SU-DHL-6 (cell line): ENCODE measurements around the gene MEIS3.

Source experiments
- H2AFZ ChIP-seq: fragments of 200-600 bp; sonication (generic); 2 replicates; pipeline ENCODE4 v1.6.1; 2014; ENCODE audit warnings: low read depth, mild to moderate bottlenecking, moderate library complexity, mixed read lengths, antibody characterized with exemption, low read length; ENCODE audit not compliant: severe bottlenecking
- H3F3A ChIP-seq: fragments of 200-600 bp; shearing (Covaris generic); 2 replicates; pipeline ENCODE4 v1.6.0; 2016; ENCODE audit warnings: antibody characterized with exemption, mild to moderate bottlenecking; ENCODE audit not compliant: insufficient read depth
- H3K27ac ChIP-seq: fragments of 200-600 bp; sonication (generic); 2 replicates; pipeline ENCODE4 v1.5.1; 2016; ENCODE audit warnings: low read depth, mild to moderate bottlenecking, low read length, moderate library complexity, mixed read lengths
- H3K27me3 ChIP-seq: fragments of 200-600 bp; sonication (generic), shearing (Covaris generic); 2 replicates; pipeline ENCODE4 v1.6.0; 2014; ENCODE audit warnings: mild to moderate bottlenecking, low read length
- H3K36me3 ChIP-seq: fragments of 200-600 bp; sonication (generic); 2 replicates; pipeline ENCODE4 v1.6.1; 2014; ENCODE audit warnings: mild to moderate bottlenecking, low read length, mixed read lengths
- H3K4me2 ChIP-seq: fragments of 300-600, 200-600 bp; shearing (Covaris generic), sonication (generic); 2 replicates; pipeline ENCODE4 v1.6.0; 2014; ENCODE audit warnings: low read length, low read depth, mild to moderate bottlenecking; ENCODE audit not compliant: poor library complexity, severe bottlenecking
- H3K4me3 ChIP-seq: fragments of 200-600 bp; sonication (generic); 2 replicates; pipeline ENCODE4 v1.5.1; 2014; ENCODE audit warnings: antibody characterized with exemption, low read length, mild to moderate bottlenecking, mixed read lengths; ENCODE audit not compliant: insufficient read depth, poor library complexity, severe bottlenecking
- H3K79me2 ChIP-seq: fragments of 200-600 bp; sonication (generic); 2 replicates; pipeline ENCODE4 v1.6.1; 2014; ENCODE audit warnings: mild to moderate bottlenecking, low read length, moderate library complexity; ENCODE audit not compliant: insufficient read depth
- H3K9ac ChIP-seq: fragments of 200-600 bp; sonication (generic); 2 replicates; pipeline ENCODE4 v1.7.0; 2014; ENCODE audit warnings: mild to moderate bottlenecking, low read length
- H3K9me2 ChIP-seq: fragments of 200-600 bp; sonication (generic); replicated peaks from 2 replicates; pipeline ENCODE4 v1.6.1; 2014; ENCODE audit warnings: low read length; ENCODE audit not compliant: insufficient read depth
- H3K9me3 ChIP-seq: fragments of 200-600 bp; sonication (generic); 2 replicates; pipeline ENCODE4 v1.6.1; 2014; ENCODE audit warnings: low read length, mixed read lengths; ENCODE audit not compliant: insufficient read depth
- H4K20me1 ChIP-seq: fragments of 200-600 bp; sonication (generic); 2 replicates; pipeline ENCODE4 v1.6.1; 2014; ENCODE audit warnings: low read depth, mild to moderate bottlenecking, antibody characterized with exemption, low read length, moderate library complexity, mixed read lengths
- EZH2phosphoT487 ChIP-seq: fragments of 200-600 bp; sonication (generic), shearing (Covaris generic); conservative IDR thresholded peaks from 2 replicates; pipeline ENCODE4 v1.6.1; 2018; ENCODE audit warnings: mild to moderate bottlenecking, antibody characterized with exemption, low read length, moderate library complexity, mixed read lengths
- TF ChIP-seq, protein P1 (sequence below): fragments of 200-600 bp; sonication (generic); IDR thresholded peaks from one replicate; pipeline ENCODE4 v1.5.1; 2017; ENCODE audit warnings: antibody characterized with exemption, mild to moderate bottlenecking, low read length, moderate library complexity; ENCODE audit not compliant: insufficient read depth, poor library complexity, severe bottlenecking

Gene MEIS3

DNA sequence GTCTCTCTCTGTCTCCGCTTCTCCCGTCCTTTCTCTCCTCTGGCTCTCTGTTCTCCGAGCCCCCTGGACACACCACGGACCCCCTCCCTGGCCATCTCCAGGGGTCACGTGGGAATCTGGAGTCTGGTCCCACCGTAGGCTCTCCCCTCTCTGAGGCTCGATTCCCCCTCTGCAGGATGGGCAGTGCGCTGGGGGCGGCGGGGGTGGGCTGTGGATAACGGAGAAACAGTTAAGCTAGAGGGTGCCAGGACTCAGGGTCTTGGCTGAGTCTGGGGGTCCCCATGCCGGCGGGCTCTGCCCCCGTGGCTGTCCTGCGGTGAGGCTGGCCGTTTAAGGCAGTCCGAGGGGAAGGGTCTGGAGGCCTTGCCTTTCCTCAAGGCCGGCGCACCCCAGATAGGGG, 462 bp upstream of the MEIS3 start:
- Histone ChIP-seq H3K27me3 (0 out of 2 replicates have a peak, but pooled peaks cover 3% of the 10 kb centered on the region), H3K9ac (no peak overlapping the region), H3K36me3 (no peaks in the 10 kb centered on the region), H3K27ac (no peak overlapping the region), H2AFZ (no peak overlapping the region), H3K79me2 (no peaks in the 10 kb centered on the region), H3K9me2 (no peaks in the 10 kb centered on the region), H3K4me2 (no peak overlapping the region), H3F3A (0 out of 2 replicates have a peak, but pooled peaks cover 4% of the 10 kb centered on the region), H3K9me3 (no peaks in the 10 kb centered on the region), H3K4me3 (no peak overlapping the region), H4K20me1 (no peaks in the 10 kb centered on the region)
- no peak for TF ChIP-seq EZH2phosphoT487

DNA sequence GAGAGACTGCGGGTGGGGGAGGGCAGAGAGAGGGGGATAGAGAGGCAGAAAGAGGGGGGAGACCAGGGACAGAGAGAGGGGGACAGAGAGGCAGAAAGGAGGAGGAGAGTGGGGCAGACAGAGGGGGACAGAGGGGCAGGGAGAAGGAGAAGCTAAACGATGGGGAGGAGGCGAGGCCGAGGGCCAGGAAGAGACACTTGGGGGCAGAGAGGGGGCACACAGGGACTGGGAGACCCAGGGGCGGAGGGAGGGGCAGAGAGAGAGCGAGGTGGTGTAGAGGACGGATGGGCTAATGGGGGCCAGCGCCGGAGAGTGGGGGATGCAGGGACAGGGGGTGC, 666 bp downstream of the MEIS3 start:
- Histone ChIP-seq H3K9me2 (no peaks in the 10 kb centered on the region), H3K9ac (no peak overlapping the region), H4K20me1 (no peaks in the 10 kb centered on the region), H3K27ac (no peak overlapping the region), H3K4me2 (no peak overlapping the region), H3F3A (0 out of 2 replicates have a peak, but pooled peaks cover 4% of the 10 kb centered on the region), H3K9me3 (no peaks in the 10 kb centered on the region), H3K36me3 (no peaks in the 10 kb centered on the region), H3K27me3 (0 out of 2 replicates have a peak, but pooled peaks cover 3% of the 10 kb centered on the region), H3K4me3 (no peak overlapping the region), H2AFZ (no peak overlapping the region), H3K79me2 (no peaks in the 10 kb centered on the region)
- TF ChIP-seq, protein P1, sequence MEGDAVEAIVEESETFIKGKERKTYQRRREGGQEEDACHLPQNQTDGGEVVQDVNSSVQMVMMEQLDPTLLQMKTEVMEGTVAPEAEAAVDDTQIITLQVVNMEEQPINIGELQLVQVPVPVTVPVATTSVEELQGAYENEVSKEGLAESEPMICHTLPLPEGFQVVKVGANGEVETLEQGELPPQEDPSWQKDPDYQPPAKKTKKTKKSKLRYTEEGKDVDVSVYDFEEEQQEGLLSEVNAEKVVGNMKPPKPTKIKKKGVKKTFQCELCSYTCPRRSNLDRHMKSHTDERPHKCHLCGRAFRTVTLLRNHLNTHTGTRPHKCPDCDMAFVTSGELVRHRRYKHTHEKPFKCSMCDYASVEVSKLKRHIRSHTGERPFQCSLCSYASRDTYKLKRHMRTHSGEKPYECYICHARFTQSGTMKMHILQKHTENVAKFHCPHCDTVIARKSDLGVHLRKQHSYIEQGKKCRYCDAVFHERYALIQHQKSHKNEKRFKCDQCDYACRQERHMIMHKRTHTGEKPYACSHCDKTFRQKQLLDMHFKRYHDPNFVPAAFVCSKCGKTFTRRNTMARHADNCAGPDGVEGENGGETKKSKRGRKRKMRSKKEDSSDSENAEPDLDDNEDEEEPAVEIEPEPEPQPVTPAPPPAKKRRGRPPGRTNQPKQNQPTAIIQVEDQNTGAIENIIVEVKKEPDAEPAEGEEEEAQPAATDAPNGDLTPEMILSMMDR, result no peak
- no peak for TF ChIP-seq EZH2phosphoT487

DNA sequence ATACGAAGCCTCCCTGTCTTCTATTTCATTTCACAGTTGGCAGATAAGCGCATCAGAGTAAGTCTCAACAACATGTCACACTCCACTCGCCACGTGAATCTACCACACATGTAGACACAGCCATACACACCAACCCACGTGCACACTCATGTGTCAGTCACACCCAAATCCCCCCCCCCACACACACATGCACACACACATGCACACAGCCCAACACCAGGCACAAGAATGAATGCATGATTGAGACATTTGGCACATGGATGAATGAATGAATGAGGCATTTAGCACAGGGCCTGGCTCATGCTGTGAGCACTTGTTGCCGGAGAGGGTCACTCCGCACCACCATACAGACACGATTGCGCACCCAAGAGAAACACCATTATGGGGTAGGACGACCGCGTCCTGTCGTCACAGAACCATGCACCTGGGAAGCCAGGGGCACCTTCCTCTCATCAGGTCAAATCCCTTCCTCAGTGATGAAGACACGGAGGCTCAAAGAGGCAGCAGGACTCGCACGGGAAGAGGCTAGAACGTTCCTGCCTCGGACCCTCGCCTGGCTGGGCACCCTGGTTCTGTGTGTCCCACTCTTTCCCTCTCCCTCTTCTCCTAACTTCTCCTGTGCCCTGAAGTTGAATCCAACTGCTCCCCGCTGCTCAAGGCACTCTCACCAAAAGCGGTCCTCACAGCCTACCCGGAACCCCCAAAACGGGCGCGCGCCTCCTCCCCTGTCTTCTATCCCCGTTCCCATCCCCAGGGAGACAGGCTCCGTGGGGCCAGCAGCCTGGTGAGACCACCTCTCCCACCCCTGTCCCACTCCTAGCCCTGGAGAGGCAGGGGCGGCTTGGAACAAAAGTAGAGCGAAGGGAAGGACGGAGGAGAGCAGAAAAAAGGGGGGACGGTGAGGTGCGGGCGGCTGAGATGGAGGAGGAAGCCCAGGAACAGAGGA, 1.3 kb downstream of the MEIS3 start:
- no peak overlapping the region for H3K9ac ChIP-seq
- no peaks in the 10 kb centered on the region for H3K27me3 ChIP-seq
- no peaks in the 10 kb centered on the region for H3K9me3 ChIP-seq
- H3K36me3 ChIP-seq, result no peaks in the 10 kb centered on the region
- 0 out of 2 replicates have a peak, but pooled peaks cover 4% of the 10 kb centered on the region for H3F3A ChIP-seq
- H2AFZ ChIP-seq, result no peak overlapping the region
- H3K4me2 ChIP-seq, result no peak overlapping the region
- no peak overlapping the region for H3K4me3 ChIP-seq
- no peaks in the 10 kb centered on the region for H4K20me1 ChIP-seq
- no peaks in the 10 kb centered on the region for H3K79me2 ChIP-seq
- no peaks in the 10 kb centered on the region for H3K9me2 ChIP-seq
- no peak for TF ChIP-seq EZH2phosphoT487
- TF ChIP-seq, protein P1, result no peak
- H3K27ac ChIP-seq, result no peak overlapping the region

DNA sequence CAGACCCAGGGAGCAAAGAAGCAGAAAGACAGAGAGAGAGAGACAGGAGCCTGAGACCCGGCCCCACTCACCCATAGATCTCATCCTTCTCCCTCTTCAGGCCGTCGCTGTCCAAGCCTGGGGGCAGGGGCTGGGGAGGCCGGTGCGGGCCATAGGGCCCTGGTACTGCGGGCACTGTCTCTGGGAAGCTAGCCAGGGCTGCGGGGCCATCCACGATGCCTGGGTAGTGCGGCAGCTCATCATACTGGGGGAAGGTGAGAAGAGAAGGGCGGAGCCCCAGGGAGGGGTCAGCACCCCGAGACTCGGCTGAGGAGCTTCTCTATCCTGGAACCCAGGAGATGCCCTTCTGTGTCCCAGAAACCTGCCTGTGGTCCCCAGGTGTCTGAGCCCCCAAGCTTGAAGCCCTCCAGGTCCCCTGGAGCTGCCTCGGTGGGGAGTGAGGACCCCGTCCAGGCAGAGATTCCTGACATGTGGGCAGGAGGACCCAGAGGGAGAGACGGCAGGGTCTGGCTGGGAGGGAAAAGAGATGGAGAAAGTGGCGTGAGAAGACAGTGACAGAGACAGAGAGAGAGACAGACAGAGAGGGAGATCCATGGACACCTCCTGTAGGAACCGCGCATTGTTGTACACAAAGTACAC, 2.1 kb downstream of the MEIS3 start:
- Histone ChIP-seq H3K9me2 (no peaks in the 10 kb centered on the region), H3K9me3 (no peaks in the 10 kb centered on the region), H3K9ac (no peak overlapping the region), H3F3A (0 out of 2 replicates have a peak, but pooled peaks cover 4% of the 10 kb centered on the region), H2AFZ (no peak overlapping the region), H3K36me3 (no peaks in the 10 kb centered on the region), H3K4me3 (no peak overlapping the region), H3K4me2 (no peak overlapping the region), H3K79me2 (no peaks in the 10 kb centered on the region), H4K20me1 (no peaks in the 10 kb centered on the region), H3K27ac (no peak overlapping the region), H3K27me3 (no peaks in the 10 kb centered on the region)
- TF ChIP-seq, protein P1, result no peak
- TF ChIP-seq EZH2phosphoT487, result no peak
